ENCODE data around the gene GNAZ. TPM values are rescaled to one million over a fixed set of nuclear protein-coding genes. Genes with fewer than 3 reads are reported as not detected.

The GNAZ gene
- total RNA-seq, 1 experiment from 2014 or later: 5.0 TPM

- H4K91ac ChIP-seq (ENCODE audit: insufficient read length, low read depth, low read length): no peak overlapping the region
- TF ChIP-seq CTCF (conservative IDR thresholded peaks at IDR 0.05): no peak
- H3K23me2 ChIP-seq (ENCODE audit: insufficient read length, low read depth, low read length, poor library complexity, severe bottlenecking): no peaks in the 10 kb centered on the region
- H3K9ac ChIP-seq (ENCODE audit: extremely low read depth, insufficient read length, low read length): no peak overlapping the region
- H3K14ac ChIP-seq (ENCODE audit: insufficient read depth, low read length): no peak overlapping the region; the same call in 1 of the 2 replicates
- WGBS (ENCODE audit: extremely low coverage, insufficient read length, low lambda C conversion rate): no CpG with 5 or more reads among the region's 16 CpGs
- no peak overlapping the region for H3K23ac ChIP-seq (ENCODE audit: insufficient read length, low read depth, low read length)
- peaks cover 0 to 4% (median 0%) of the 10 kb centered on the region in 3 experiments; a peak in 3 of 7 replicates for H3K36me3 Mint-ChIP-seq (ENCODE audit: insufficient read depth in 1 of 3, low read depth in 3 of 3)
- no peaks in the 10 kb centered on the region for H3K9me3 Mint-ChIP-seq
- no peak overlapping the region for H3T11ph ChIP-seq (ENCODE audit: low read length)
- no peak overlapping the region for H3K4me3 Mint-ChIP-seq
- no peak overlapping the region for H2BK12ac ChIP-seq (ENCODE audit: insufficient read length, low read depth, low read length)
- H2BK120ac ChIP-seq (ENCODE audit: low read depth, low read length, poor library complexity, severe bottlenecking): no peak overlapping the region
- no peak for DNase-seq
- H4K5ac ChIP-seq (ENCODE audit: insufficient read length, low read depth, low read length): no peak overlapping the region
- no peak overlapping the region for H3K27ac Mint-ChIP-seq
- no peaks in the 10 kb centered on the region for H4K20me1 ChIP-seq (ENCODE audit: control insufficient read depth, insufficient read depth, insufficient read length)
- H3K9me3 ChIP-seq (ENCODE audit: control insufficient read depth, low read depth, low read length): no peaks in the 10 kb centered on the region
- H3K18ac ChIP-seq (ENCODE audit: insufficient read length, low read depth, low read length): no peak overlapping the region
- no peak overlapping the region for H4K8ac ChIP-seq (replicated peaks; ENCODE audit: insufficient read length, low read depth, low read length)
- no peaks in the 10 kb centered on the region for H3K79me2 ChIP-seq (ENCODE audit: insufficient read depth, low read length)
- no peak overlapping the region for H2BK15ac ChIP-seq (ENCODE audit: low read depth, low read length)
- H3K4me1 ChIP-seq (ENCODE audit: insufficient read depth, low read length): peaks cover 3% of the 10 kb centered on the region; the same call in 1 of the 2 replicates
- no peak overlapping the region for H2AK5ac ChIP-seq (ENCODE audit: insufficient read length, low read length)
- no peak overlapping the region for H2AFZ ChIP-seq (ENCODE audit: low read length)
- H3K27me3 ChIP-seq (ENCODE audit: insufficient read depth, low read length): no peaks in the 10 kb centered on the region; the same call in 1 of the 2 replicates
- H3K4me2 ChIP-seq (ENCODE audit: insufficient read depth, insufficient read length, low read length): no peak overlapping the region
- peaks cover 34 to 37% of the 10 kb centered on the region in 2 experiments for H3K4me1 Mint-ChIP-seq
- no peak overlapping the region for H2BK5ac ChIP-seq (ENCODE audit: insufficient read length, low read length)
- H3K4ac ChIP-seq (ENCODE audit: low read depth, low read length): no peak overlapping the region
- H3K79me1 ChIP-seq (ENCODE audit: insufficient read depth, low read depth, low read length, poor library complexity, severe bottlenecking): no peaks in the 10 kb centered on the region
- H3K27me3 Mint-ChIP-seq (ENCODE audit: low read depth): peaks cover 30% of the 10 kb centered on the region
- no peak overlapping the region for H2BK20ac ChIP-seq (ENCODE audit: low read depth, low read length, poor library complexity, severe bottlenecking)
- no peak overlapping the region for H3K56ac ChIP-seq (ENCODE audit: insufficient read length, low read depth, low read length)
- no peak overlapping the region for H3K27ac ChIP-seq (ENCODE audit: insufficient read length, low read depth, low read length)
These were observed 81.5 kb downstream of the GNAZ start for GRCh38 chr22:23151827-23152226.
